ENCODE results near the gene KRT81.

Gene KRT81

GRCh38 chr12:52238916-52239646 is 52.3 kb downstream of the KRT81 start:
- DNase-seq, result no peak

DNA sequence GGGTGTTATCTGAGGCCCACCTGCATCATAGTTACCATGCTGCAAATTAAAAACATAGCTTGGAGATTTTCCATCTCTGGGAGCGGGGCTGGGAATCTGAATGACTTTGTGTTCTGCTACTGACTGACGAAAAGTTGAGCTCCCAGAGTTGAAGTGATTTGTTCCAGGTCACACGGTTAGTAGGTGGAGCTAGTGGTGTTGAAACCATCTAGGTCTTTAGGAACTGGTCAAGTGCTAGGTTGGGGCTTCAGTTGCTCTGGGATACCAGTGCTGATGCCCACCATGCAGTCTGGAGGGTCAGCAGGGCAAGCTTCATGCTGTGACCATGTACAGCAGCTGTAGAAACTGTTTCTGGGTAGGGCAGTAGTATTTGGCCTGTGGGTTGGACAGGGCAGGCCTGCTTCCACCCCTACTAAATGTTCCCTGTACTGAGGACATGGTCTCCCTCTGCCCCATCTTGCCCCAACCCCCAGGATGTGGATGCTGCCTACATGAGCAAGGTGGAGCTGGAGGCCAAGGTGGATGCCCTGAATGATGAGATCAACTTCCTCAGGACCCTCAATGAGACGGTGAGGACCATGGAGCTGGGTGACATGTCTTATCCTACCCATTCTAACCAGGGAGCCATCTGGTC is 53.0 kb downstream of the KRT81 start:
- DNase-seq, result no peak

DNA sequence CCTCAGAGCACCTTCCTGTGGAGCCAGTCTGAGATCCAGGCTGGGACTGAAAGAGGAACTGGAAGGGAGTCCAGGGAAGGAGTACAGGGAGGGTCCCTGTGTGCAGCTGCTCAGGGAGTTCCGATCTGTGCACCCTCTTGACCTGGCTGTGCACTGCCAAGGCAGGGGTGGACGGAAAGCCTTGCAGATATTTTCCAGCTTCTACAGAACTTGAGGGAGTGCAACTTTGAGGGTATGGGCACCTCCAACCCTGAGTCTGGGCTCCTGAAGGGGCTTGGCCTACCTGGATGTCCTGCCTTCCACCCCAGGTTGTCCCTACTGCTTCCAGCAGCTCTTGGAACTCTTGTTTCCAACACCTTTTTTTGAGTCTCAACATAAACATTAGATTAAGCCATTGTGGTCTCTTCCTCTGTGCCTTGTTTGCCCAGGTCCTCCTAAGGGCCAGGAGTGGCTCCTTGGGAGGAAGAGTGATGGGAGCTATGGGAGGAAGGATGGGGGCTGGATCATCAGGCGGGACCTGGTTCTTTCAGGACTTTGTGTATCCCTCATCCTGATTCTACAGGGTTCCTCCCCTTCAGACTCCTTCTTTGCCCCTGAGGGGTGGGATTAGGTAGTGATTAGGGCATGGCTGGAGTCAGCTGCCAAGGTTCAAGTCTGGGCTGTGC is 54.8 kb downstream of the KRT81 start:
- DNase-seq, result no peak

Data from stimulated activated CD4-positive, alpha-beta T cell treated with anti-CD3 and anti-CD28 coated beads, Interleukin-2, amount 100 ng/mL, for 48 hours (primary cell).